ENCODE data around the gene MYRF. TPM values are rescaled to one million over a fixed set of nuclear protein-coding genes. Genes with fewer than 3 reads are reported as not detected.

The MYRF gene
- total RNA-seq, 4 donors from 2014 or later: 0.24 to 2.8 (median 0.83) TPM

DNA sequence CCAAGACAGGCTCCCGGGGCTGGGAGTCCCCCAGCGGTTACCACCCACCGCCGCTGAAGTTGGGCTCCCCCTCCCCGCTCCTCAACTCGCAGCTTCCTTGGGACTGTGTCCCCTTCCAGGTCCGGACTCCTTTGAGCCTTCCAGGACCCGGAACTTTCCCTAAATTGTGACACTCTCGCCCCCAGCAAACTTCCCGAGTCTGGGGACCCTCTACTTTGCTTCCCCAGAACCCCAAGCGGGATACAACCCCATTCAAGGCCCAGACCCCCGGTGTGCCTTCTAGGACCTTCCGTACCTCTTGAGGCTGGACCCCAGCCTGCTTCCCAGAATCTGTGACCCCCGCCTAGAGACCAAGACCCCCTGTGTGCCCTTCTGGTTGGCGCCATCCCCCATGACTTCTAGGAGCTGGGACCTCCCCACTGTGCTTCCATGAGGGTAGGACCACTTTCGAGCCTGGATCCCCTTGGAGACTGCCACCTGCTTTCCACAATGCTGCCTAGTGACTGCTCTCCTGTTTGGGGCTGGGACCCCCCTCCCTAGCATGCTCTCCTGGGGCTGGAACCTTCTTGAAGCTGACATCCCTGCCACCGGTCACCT is 587 bp downstream of the MYRF start:
- H3K9me3 ChIP-seq: no peaks in the 10 kb centered on the region
- peaks cover 13% of the 10 kb centered on the region for H3K4me1 ChIP-seq
- peaks cover 3% of the 10 kb centered on the region for H3K27me3 ChIP-seq
- H3K36me3 ChIP-seq: no peaks in the 10 kb centered on the region
- TF ChIP-seq CTCF (IDR thresholded peaks at IDR 0.05) (no peak), EP300 (IDR thresholded peaks at IDR 0.05) (no peak), POLR2A (IDR thresholded peaks at IDR 0.05) (no peak), POLR2AphosphoS5 (IDR thresholded peaks at IDR 0.05) (no peak)
- no peak for DNase-seq (ENCODE audit: low spot score in 2 of 2)
- H3K27ac ChIP-seq: no peak overlapping the region
- peak overlapping the region; percentile 47 for H3K4me3 ChIP-seq
- 43% methylated on average over 17 of the region's 17 CpGs for WGBS

GRCh38 chr11:61753672-61754071 is 1.2 kb downstream of the MYRF start:
- no peak overlapping the region for H3K4me3 ChIP-seq
- H3K4me1 ChIP-seq: peaks cover 13% of the 10 kb centered on the region
- no peaks in the 10 kb centered on the region for H3K36me3 ChIP-seq
- no peaks in the 10 kb centered on the region for H3K9me3 ChIP-seq
- no peak overlapping the region for H3K27ac ChIP-seq
- TF ChIP-seq POLR2A (IDR thresholded peaks at IDR 0.05): no peak
- no peak for DNase-seq (ENCODE audit: low spot score in 2 of 2)
- 90% methylated on average over 4 of the region's 5 CpGs for WGBS
- peaks cover 3% of the 10 kb centered on the region for H3K27me3 ChIP-seq

GRCh38 chr11:61754534-61755482 is 2.4 kb downstream of the MYRF start:
- Histone ChIP-seq H3K4me3 (no peak overlapping the region), H3K4me1 (peaks cover 13% of the 10 kb centered on the region), H3K9me3 (no peaks in the 10 kb centered on the region), H3K27me3 (peaks cover 4% of the 10 kb centered on the region), H3K27ac (no peak overlapping the region), H3K36me3 (no peaks in the 10 kb centered on the region)
- TF ChIP-seq CTCF (IDR thresholded peaks at IDR 0.05) (no peak), EP300 (IDR thresholded peaks at IDR 0.05) (no peak), POLR2AphosphoS5 (IDR thresholded peaks at IDR 0.05) (no peak), POLR2A (IDR thresholded peaks at IDR 0.05) (no peak)
- DNase-seq (ENCODE audit: low spot score in 2 of 2): no peak
- 84% methylated on average over 16 of the region's 31 CpGs for WGBS

GRCh38 chr11:61756147-61756451 is 3.7 kb downstream of the MYRF start:
- Histone ChIP-seq H3K36me3 (no peaks in the 10 kb centered on the region), H3K9me3 (no peaks in the 10 kb centered on the region), H3K4me1 (peaks cover 13% of the 10 kb centered on the region), H3K27ac (no peak overlapping the region), H3K27me3 (peaks cover 17% of the 10 kb centered on the region), H3K4me3 (no peak overlapping the region)
- TF ChIP-seq EP300 (IDR thresholded peaks at IDR 0.05) (no peak), POLR2AphosphoS5 (IDR thresholded peaks at IDR 0.05) (no peak), POLR2A (IDR thresholded peaks at IDR 0.05) (no peak), CTCF (IDR thresholded peaks at IDR 0.05) (no peak)
- DNase-seq (ENCODE audit: low spot score in 2 of 2): no peak
- 72% methylated on average over 4 of the region's 4 CpGs for WGBS

DNA sequence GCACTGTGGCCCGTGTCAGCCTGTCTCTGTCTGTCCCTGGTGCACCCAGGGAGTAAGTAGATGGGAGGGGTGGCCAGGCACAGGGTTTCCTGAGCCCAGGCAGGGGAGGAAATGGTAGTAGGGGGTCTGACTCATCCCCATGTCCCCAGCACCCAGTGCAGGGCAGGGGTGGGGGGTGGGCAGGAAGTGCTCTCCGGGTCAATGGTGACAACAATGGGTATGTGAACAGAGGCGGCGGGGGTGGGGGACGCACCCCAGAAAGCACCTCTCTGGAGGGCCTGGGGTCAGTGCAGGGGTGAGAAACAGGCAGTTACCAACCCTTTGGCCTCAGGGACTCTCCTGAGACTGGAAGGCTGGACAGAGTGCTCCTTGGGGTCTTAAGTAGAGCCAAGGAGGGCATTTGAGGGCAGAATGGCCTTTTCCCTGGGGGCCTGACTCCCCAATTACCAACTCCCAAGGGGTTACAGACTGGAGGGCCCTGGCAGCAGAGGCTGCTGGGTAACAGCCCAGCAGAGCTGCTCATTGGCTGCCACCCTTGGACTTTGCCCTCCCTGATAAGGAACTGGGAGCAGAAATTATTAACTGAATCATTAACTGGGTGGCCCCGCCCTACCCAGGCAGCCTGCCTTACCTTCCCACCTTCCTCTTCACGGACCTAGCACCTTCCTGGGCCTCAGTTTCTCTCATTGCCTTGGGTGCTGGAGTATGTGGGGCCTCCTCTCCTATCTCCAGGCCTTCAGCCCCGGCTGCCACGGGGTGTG is 4.2 kb downstream of the MYRF start:
- no peaks in the 10 kb centered on the region for H3K9me3 ChIP-seq
- no peak for DNase-seq (ENCODE audit: low spot score in 2 of 2)
- H3K4me1 ChIP-seq: peaks cover 13% of the 10 kb centered on the region
- no peak overlapping the region for H3K4me3 ChIP-seq
- no peak for TF ChIP-seq EP300 (IDR thresholded peaks at IDR 0.05)
- TF ChIP-seq CTCF (IDR thresholded peaks at IDR 0.05): no peak
- no peak for TF ChIP-seq POLR2AphosphoS5 (IDR thresholded peaks at IDR 0.05)
- H3K27me3 ChIP-seq: peaks cover 22% of the 10 kb centered on the region
- H3K36me3 ChIP-seq: no peaks in the 10 kb centered on the region
- H3K27ac ChIP-seq: no peak overlapping the region
- WGBS: 71% methylated on average over 9 of the region's 9 CpGs
